SK-N-MC (cell line): ENCODE measurements around the gene TEX14.

Experiments
- EZH2 ChIP-seq: fragments of 200-600 bp; sonication (generic); IDR thresholded peaks from one replicate; pipeline ENCODE4 v1.6.1; 2017; ENCODE audit warnings: antibody characterized with exemption
- FOXP2 ChIP-seq: optimal IDR thresholded peaks from 2 replicates; pipeline ENCODE3; 2011; ENCODE audit warnings: mild to moderate bottlenecking, moderate library complexity; ENCODE audit not compliant: insufficient read depth; ENCODE audit errors: extremely low read length, control extremely low read depth
- POLR2AphosphoS5 ChIP-seq: IDR thresholded peaks from 2 replicates; pipeline ENCODE4 v1.6.1; 2012; ENCODE audit warnings: mild to moderate bottlenecking, low read depth, low read length, borderline replicate concordance

GRCh38 chr17:58734040-58734439, 42.2 kb upstream of the TEX14 start:
- TF ChIP-seq EZH2 (no peak), POLR2AphosphoS5 (no peak), FOXP2 (no peak)
